HG03442 (cell line): ENCODE results near the gene INAFM1.
"Not testable (repeated sequence)": the region's sequence is repeated elsewhere in the genome, so short reads cannot be mapped to it uniquely, and the experiment has no call there.

ENCODE experiments used
- ATAC-seq: cut with Tn5 transposase; IDR thresholded peaks from one replicate; pipeline ENCODE4 v1.9.1; 2021; ENCODE audit warnings: mild to moderate bottlenecking, moderate library complexity; ENCODE audit not compliant: unreplicated experiment

INAFM1 gene

DNA sequence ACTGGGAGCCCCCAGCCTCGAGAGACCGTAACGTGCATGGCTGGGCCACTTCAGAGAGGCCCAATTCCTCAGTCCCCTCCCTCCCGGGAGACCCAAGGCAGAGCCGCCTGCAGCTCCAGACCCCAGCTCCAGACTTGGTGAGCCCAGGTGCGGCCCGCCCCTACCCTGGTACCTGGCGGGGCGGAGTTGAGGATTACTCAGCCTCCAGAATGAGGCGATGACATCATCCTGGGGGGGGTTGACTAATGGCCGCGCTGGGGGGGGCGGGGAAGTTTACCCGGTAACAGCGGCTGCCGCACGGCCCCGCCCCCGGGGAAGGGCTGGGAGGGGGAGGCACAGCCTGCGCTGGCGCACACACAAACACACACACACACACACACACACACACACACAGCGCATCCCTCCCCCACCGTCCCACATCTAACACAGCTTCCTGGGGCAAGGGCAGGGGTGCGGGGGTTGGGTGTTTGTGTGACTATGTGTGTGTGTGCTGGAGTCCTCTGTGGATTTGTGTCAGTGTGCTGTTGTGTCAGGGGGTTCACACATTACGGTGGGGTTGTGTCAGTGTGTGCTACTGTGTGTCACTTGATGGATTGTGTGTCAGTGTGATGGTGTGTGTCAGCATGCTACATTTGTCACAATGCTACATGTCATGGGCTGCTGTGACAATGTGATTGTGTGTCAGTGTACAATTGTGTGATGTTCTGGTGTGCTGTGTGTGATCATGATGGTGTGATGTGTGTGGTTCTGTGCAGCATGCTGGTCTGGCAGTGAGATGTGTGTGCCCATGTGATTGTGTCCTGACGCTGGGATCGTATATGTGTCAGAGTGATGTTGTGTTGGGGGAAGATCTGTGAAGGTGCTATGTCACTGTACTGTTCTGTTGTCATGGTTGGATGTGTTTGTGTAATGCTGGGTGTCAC, 33.4 kb upstream of the INAFM1 start:
- ATAC-seq, result no peak

DNA sequence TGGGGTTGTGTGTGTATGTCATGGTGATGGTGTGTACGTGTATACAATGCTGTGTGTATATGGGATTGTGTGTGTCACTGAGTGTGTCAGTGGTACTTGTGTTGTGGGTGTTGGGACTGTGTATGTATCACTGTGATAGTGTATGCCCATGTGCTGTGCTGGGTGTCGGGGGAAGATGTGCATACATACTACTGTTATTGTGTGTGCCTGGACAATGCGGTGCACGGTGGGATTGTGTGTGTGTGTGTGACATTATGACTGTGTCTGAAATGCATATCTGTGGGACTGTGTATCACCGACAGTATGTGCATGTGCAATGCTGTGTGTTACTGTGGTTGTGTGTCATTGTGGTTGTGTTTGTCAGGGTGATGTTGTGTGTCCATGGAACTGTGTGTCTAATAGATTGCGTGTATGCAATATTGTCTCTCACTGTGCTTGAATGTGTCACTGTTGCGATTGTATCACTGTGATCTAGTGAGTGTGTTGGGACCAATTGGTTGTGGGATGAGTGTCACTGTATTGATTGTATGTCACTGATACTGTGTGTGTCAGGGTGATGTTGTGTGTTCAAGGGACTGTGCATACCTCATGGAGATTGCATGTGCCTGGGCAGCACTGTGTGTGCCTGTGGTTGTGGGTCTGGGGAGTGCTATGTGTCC, 32.6 kb upstream of the INAFM1 start:
- no peak for ATAC-seq

DNA sequence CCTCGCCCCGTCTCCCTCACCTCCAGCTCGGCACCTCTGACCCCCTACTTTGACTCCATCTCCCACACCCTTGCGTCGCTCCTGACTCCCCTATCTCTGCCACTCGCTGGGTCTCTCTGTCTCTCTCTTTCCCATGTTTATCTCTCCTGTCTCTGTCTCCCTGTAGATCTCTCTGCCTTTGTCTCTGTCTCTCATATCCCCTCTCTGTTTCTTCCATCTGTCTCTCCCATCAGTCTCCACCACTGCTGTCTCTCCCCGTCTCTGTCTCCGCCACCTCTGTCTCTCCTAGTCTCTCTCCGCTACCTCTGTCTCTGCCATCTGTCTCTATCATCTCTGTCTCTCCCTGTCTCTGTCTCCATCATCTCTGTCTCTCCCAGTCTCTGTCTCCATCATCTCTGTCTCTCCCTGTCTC, 31.3 kb upstream of the INAFM1 start:
- no peak for ATAC-seq

DNA sequence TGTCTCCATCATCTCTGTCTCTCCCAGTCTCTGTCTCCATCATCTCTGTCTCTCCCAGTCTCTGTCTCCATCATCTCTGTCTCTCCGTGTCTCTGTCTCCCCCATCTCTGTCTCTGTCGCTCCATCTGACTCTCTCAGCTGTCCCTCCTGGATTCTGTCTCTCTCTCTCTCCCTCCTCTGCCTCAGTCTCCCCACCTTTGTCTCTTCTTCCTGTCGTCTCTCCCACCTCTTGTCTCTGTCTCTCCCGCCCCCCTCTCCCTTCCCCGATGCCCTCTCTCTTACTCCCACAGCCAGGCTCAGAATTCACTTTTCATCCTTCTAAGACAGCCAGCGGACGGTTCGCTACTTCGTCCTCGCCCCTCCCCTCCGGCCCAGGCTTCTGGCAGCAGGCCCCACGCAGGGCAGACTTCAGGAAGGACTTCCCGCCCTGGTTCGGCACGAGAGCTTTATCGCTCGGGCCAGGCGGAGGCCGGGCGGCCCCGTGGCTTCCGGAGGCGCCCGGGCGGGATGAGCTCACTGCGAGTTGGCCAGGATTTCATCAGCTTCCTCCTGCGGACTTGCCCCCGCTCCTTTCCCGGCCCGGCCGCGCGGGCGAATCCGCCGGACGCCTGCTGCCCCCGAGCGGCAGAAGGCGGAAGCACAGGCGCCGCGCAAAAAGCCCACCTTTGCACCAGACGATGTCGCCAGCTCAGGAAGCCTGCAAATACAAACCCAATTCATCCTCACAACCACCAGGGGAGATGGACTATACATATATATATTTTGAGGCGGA, 30.7 kb upstream of the INAFM1 start:
- ATAC-seq, result peak; percentile 47

DNA sequence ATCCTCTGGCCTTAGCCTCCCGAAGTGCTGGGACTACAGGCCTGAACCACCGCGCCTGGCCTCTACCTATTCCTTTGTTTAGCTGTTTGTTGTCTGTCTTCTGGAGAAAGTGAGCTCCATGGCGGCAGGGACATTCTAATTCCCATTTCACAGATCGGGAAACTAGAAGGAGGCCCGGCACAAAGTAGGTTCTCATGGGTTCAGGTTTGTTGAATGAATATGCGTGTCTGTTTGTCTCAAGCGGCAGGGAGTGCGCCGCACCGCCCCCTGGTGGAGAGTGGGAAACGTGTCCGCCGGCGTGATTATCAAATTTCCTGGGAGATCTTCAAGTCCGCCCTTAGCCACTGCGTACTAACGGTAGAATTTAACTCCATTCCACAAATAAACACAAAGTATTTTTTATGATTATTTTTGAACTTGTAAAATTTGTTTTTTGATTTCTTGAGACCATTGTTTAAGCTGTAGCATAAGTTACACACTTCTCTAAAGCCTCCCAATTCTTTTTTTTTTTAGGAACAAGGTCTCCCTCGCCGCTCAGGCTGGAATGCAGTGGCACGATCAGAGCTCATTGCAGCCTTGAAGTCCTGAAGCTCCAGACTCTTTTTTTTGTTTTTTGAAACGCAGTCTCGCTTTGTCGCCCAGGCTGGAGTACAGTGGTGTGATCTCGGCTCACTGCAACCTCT, 27.2 kb upstream of the INAFM1 start:
- no peak for ATAC-seq

DNA sequence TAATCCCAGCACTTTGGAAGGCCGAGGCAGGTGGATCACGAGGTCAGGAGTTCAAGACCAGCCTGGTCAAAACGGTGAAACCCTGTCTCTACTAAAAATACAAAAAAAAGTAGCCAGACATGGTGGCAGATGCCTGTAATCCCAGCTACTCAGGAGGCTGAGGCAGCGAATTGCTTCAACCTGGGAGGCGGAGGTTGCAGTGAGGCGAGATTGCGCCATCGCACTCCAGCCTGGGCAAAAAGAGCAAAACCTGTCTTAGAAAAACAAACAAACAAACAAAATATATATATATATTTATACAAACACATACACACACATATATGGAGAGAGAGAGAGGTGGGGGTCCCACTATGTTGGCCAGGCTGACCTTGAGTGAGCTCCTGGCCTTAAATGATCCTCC, 21.7 kb upstream of the INAFM1 start:
- not testable (repeated sequence) for ATAC-seq

DNA sequence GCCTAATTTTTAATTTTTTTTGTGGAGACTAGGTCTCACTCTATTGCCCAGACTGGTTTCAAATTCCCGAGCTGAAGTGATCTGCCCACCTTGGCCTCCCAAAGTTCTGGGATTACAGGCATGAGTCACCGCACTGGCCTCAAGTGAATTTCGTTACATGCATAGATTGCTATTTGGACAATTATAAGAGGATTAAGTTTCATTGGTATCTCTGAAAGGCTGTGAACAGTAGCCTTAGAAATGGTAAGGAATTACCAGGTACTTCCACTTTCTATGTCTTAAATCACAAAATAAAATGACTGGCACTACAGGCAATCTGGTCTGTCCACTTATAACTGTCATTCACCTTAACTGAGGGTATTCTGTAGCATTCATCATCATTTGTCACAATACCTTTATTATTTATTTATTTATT, 21.2 kb upstream of the INAFM1 start:
- no peak for ATAC-seq

DNA sequence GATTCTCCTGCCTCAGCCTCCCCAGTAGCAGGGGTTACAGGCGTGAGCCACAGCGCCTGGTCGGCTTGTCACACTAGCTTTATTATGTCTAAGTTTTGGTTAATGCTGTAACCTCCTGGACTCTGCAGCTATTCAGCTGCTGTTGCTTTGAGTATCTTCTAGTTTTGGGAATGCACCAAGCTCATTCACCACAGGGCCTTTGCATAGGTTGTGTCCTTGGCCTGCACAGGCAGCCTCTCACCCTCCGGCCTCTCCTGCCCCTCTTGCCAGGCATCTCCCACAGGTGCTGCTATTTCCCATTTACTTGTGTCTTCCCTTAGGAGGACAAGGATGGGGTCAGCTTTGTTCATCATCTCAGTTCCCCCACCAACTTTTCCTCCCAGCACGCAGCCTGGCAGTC, 20.7 kb upstream of the INAFM1 start:
- no peak for ATAC-seq

DNA sequence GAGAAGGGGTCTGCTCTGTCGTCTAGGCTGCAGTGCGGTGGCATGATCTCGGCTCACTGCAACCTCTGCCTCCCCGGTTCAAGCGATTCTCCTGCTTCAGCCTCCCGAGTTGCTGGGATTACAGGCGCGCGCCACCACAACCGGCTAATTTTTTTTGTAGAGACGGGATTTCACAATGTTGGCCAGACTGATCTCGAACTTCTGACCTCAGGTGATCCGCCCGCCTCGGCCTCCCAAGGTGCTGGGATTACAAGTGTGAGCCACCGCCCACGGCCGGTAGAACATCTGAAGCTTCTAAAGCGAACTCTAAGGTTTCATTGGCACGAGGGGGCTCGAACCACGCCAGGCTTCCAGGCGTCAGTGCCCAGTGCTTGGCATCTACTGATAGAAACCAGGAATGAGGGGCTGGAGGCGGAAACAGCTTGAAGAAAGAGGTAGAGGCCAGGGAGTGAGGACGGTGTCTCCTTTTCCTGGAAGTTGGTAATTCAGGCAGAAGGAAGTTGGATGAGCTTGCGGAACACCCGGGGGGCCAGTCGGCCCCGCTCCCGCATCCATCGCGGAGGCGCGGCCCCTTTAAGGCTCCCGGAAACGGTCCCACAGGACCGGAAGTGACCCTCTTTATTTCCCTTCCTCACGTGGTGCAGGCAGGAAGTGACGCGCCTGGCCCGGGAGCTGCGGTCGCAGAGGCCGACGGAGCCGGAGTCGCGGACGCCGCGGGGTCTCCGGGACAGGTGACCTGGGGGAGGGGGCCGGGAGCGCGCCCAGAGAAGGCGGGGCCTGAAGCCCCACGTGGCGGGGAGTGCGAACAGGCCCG, 18.6 kb upstream of the INAFM1 start, which contains the start of gene CCDC9:
TSS of gene CCDC9 (plus strand) at position 647 of the 814 bp plus-strand sequence. CDS start 1,876 bp downstream, outside the sequence.
- peak; percentile 47 for ATAC-seq

DNA sequence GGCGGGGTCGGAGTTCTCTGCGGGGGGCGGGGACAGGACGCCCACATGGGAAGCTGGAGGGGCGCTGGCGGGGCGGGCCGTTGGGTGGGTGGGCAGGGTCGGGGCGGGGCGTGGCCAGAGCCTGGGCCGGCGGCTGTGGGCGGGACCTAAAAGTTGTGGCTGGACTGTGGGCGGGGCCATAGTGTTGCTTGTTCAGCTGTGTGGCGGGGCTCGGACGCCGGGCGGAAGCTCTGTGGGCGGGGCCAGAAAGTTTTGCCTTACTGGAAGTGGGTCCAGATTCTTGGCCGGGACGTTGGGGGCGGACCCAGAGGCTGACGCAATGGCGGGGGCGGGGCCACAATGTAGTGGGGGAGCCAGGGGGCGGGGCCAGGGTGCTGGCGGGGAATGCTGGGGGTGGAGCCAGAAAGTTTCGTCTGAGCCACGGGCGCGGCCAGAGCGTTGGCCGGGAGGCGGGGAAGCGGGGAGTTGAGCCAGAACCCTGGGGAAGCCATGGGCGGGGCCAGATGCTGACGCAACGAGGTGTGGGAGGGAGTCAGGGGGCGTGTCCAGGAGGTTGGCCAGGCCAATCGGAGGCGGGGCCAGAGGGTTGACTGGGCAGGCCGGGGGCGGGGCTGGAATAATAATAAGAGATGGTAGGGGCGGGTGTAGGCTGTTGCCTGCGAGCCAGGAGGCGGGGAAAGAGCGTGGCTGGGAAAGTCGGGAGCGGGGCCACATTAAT, 17.8 kb upstream of the INAFM1 start:
- ATAC-seq, result peak; percentile 69

DNA sequence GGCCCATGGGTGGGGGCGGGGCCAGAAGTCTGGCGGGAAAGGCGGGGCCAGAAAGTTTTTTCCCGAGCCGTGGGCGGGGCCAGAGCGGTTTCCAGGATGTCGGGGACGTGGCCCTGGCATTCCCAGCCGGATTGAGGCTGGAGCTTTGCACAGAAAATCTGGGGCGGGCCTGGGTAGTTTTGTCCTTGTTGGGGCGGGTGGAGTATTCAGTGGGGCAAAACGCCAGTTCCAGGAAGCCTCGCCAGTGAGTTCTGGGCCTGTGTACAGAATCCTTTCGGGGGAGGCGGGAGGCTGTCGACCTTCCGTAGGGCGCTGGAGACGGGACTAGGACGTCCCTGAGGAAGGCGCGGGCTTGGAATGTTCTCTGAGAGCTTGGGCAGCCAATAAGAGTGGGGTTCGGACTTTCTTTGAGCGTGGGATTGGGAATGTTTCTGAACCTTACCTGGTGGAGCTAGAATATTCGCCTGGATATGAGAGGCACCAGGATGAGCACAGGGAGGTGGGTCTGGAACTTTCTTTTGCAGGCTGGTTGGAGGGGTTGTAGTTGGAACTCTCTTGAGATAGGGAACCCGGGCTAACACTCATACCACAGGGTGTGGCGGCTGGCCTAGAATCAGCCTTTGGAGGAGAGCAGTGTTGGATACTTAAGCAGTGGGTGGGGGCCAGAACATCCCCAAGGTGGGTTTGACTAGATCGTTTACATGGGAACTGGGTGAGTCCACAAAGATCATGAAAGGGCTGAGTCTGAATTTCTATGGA, 17.1 kb upstream of the INAFM1 start:
- ATAC-seq, result no peak

DNA sequence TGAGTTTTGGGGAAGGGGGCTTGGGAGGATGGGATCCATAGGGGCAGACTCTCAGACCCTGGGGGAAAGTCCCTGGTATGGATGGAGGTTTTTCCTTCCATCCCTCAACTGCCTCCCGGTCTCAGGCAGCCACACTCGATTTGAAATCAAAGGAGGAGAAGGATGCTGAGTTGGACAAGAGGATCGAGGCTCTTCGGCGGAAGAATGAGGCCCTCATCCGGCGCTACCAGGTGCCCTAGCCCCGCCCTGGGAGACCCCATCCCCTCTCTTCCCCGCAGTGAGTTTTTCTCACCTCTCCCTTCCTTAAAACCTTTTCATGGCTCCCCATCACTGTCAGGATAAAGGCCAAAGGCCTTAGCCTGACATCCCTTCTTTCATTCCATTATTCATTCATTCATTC, 16.3 kb upstream of the INAFM1 start:
- ATAC-seq, result no peak

DNA sequence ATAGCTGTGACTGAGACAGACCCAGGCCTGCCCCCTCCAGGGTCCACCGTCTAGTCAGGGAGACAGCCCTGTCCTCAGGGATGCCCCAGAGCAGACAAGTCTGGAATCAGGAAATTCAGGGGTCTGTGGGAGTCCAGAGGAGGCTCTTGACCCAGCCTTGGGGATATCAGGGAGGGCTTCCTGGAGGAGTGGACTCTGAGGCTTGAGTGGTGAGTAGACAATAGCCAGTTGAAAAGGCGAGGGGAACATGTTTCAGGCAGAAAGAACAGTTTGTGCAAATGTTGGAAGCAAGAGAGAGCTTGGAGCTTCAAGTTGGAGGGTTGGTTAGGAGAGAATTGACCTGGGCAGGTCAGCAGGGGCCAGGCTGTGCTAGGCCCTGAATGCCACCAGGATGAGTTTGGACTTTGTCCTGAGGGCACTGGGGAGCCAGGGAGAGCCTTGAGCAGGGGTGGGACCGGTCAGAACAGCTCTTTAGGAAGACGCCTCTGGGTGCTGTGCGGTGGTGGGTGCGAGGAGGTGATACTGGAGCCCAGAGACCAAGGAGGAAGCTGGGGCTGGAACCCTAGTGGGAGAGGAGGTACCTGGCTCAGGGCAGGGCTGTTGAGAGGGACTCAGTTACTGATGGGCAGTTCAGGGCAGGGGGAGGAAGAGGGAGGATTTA, 15.7 kb upstream of the INAFM1 start:
- ATAC-seq, result no peak

DNA sequence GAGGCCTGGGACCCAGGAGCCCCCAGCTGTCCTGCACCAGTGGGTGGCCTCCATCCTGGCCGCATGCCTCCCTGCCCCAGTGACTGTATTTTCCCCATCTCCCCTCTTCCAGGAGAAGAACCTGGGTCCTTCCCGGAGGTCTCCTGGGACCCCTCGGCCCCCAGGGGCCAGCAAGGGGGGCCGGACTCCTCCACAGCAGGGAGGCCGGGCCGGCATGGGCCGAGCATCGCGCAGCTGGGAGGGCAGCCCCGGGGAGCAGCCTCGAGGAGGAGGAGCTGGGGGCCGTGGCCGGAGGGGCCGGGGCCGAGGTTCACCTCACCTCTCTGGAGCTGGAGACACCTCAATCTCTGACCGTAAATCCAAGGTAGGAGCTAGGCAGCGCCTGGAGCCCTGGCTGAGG, 14.2 kb upstream of the INAFM1 start:
- ATAC-seq, result no peak

DNA sequence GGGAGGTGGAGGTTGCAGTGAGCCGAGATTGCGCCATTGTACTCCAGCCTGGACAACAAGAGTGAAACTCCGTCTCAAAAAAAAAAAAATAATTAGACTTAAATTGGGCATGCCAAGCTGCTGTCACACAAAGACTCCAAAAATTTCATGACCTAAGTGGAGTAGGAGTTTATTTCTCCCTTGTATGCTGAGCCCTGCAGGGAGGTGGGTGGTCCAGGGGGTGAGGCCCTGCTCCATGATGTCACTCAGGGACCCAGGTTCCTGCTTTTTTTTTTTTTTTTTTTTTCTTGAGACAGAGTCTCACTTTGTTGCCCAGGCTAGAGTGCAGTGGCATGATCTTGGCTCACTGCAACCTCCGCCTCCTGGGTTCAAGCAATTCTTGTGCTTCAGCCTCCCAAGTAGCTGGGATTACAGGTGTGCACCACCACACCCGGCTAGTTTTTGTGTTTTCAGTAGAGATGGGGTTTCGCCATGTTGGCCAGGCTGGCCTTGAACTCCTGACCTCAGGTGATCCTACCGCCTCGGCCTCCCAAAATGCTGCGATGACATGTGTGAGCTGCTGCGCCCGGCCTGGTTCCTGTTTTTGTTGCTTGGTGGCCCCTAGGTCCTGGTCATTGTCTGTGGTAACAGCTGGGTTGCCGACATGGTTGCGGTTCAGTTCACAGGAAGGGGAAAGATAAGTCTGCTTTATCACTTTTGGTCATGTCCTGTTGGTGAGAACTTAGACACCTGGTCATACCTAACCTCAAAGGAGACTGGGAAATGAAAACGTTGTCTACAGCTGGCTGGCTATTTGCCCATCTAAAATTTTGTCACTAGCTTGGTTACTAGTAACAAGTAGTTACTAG, 12.5 kb upstream of the INAFM1 start:
- peak; percentile 40 for ATAC-seq

DNA sequence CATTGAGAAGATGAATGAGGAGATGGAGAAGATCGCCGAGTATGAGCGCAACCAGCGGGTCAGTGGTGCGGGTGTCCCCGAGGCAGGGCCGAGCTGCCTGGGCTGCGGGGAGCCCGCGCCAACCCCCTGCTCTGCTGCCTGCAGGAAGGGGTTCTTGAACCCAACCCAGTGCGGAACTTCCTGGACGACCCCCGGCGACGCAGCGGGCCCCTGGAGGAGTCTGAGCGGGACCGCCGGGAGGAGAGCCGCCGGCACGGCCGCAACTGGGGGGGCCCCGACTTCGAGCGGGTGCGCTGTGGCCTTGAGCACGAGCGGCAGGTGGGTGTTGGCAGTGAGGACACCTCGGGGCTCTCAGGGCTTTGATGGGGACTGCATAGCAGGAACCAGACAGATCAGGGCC, 10.1 kb upstream of the INAFM1 start:
- no peak for ATAC-seq

DNA sequence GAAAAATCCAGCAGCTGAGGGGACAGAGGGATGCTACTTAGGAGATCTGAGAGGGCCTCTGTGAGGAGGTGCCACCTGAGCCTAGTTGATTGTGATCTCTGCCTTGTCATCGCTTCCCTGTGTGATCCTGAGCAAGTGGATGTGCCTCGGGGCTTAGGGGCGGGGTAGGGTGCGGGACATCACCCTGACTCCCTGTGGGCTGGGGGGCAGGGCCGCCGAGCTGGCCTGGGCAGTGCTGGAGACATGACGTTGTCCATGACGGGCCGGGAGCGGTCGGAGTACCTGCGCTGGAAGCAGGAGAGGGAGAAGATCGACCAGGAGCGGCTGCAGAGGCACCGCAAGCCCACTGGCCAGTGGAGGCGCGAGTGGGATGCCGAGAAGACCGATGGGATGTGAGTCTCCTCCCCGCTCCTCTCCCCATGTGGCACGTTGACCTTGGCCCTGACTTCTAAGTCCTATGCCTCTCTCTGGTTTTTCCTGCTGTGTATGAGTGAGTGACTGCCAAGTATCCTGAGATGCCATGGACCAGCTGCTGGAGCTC, 8.2 kb upstream of the INAFM1 start:
- ATAC-seq, result no peak
